ENCODE measurements around the gene SMAP2. TPM values are rescaled to one million over a fixed set of nuclear protein-coding genes. Genes with fewer than 3 reads are reported as not detected.
"Not testable (repeated sequence)": the region's sequence is repeated elsewhere in the genome, so short reads cannot be mapped to it uniquely, and the experiment has no call there.

The SMAP2 gene
- polyA plus RNA-seq, 2 of the 4 experiments (the other 2 are of a cell fraction) = 6.4 to 7.7 TPM

GRCh38 chr1:40341491-40342380 is 31.8 kb upstream of the SMAP2 start:
- Histone ChIP-seq H3K4me1 (no peaks in the 10 kb centered on the region), H3K4me2 (no peak overlapping the region), H3K4me3 (no peak overlapping the region), H3K27ac (no peak overlapping the region), H3K9me3 (no peaks in the 10 kb centered on the region)
- DNase-seq (ENCODE audit: low read depth in 1 of 2, low spot score in 1 of 2) (no peak), FAIRE-seq (no peak), ATAC-seq (no peak)
- 28% methylated on average over 6 of the region's 6 CpGs for WGBS (ENCODE audit: missing lambda C conversion rate)
- TF ChIP-seq SMC3 (IDR thresholded peaks at IDR 0.05) = no peak
- ChIA-PET POLR2A (no interaction called here), CTCF (interaction anchor here (0.7 to 2.4 kb wide), 5 partner anchors 11 to 198 kb away, joined by 3 to 13 read pairs (median 3); partner anchors contain the start of gene TMCO2)

DNA sequence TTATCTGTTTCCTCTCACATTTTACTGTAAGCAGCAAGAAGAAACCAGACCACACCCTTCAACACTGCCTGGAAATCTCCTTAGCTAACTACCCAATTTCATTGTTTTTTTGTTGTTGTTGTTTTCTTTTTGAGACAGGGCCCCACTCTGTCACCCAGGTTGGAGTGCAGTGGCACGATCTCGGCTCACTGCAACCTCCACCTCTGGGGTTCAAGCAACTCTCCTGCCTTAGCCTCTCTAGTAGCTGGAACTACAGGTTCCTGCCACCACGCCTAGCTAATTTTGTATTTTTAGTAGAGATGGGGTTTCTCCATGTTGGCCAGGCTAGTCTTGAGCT is 31.2 kb upstream of the SMAP2 start:
- CTCF ChIA-PET = interaction anchor here (0.6 to 2.4 kb wide), 3 partner anchors 13 to 199 kb away, joined by 3 to 13 read pairs (median 9); no protein-coding TSS in a partner anchor
- H3K4me2 ChIP-seq; H3K27ac ChIP-seq; H3K4me3 ChIP-seq; H3K4me1 ChIP-seq; FAIRE-seq; ATAC-seq; POLR2A ChIA-PET; DNase-seq (ENCODE audit: low read depth in 1 of 2, low spot score in 1 of 2); H3K9me3 ChIP-seq: not testable (repeated sequence)
- 79% methylated on average over 3 of the region's 3 CpGs for WGBS (ENCODE audit: missing lambda C conversion rate)

- ATAC-seq (peak; percentile 55 to 59; a peak in 5 of 6 replicates), DNase-seq (ENCODE audit: low read depth in 1 of 2, low spot score in 1 of 2) (peak in 1 of 2 experiments; percentile 11), FAIRE-seq (no peak)
- no peak overlapping the region for H3K4me3 ChIP-seq
- H3K4me1 ChIP-seq = no peaks in the 10 kb centered on the region
- WGBS (ENCODE audit: missing lambda C conversion rate) = 13% methylated on average over 6 of the region's 6 CpGs
- no peak for TF ChIP-seq ZSCAN20 (CRISPR knock-in tag; IDR thresholded peaks at IDR 0.05)
- no peak for TF ChIP-seq ESRRA (IDR thresholded peaks at IDR 0.05; ENCODE audit: borderline replicate concordance, low read length)
- no peak for TF ChIP-seq SREBF2 (IDR thresholded peaks at IDR 0.05)
- TF ChIP-seq KDM1A (IDR thresholded peaks at IDR 0.05; ENCODE audit: low read depth) = no peak
- no peak for TF ChIP-seq PBX3 (IDR thresholded peaks at IDR 0.05)
- TF ChIP-seq EHF (CRISPR knock-in tag; IDR thresholded peaks at IDR 0.05) = no peak
- TF ChIP-seq ZFP36 (IDR thresholded peaks at IDR 0.05; ENCODE audit: borderline replicate concordance, partially characterized antibody) = no peak
- TF ChIP-seq FOSL2 (IDR thresholded peaks at IDR 0.05) = no peak
- no peak for TF ChIP-seq FOSL2 (CRISPR knock-in tag; IDR thresholded peaks at IDR 0.05)
- TF ChIP-seq ATOH8 (CRISPR knock-in tag; IDR thresholded peaks at IDR 0.05; ENCODE audit: low read depth) = no peak
- no peak for TF ChIP-seq RCOR1 (IDR thresholded peaks at IDR 0.05; ENCODE audit: low read depth, low read length)
- no peak for TF ChIP-seq MAX (IDR thresholded peaks at IDR 0.05)
- no peak for TF ChIP-seq POLR2AphosphoS2 (conservative IDR thresholded peaks at IDR 0.05; ENCODE audit: low read length)
- no peak for TF ChIP-seq RNF2 (IDR thresholded peaks at IDR 0.05; ENCODE audit: borderline replicate concordance, low read depth)
- TF ChIP-seq NPAS2 (CRISPR knock-in tag; IDR thresholded peaks at IDR 0.05; ENCODE audit: borderline replicate concordance) = no peak
- no peak overlapping the region for H3K27ac ChIP-seq
- H3K9me3 ChIP-seq = no peaks in the 10 kb centered on the region
- peak overlapping the region; percentile 42; the same call in 2 of the 3 replicates for H3K4me2 ChIP-seq
- POLR2A ChIA-PET = no interaction called here
- CTCF ChIA-PET = no interaction called here
Measured at GRCh38 chr1:40344597-40344996, 28.9 kb upstream of the SMAP2 start.

GRCh38 chr1:40350391-40350790 is 23.1 kb upstream of the SMAP2 start:
- Histone ChIP-seq H3K27ac (no peak overlapping the region), H3K4me1 (no peaks in the 10 kb centered on the region), H3K4me2 (no peak overlapping the region), H3K9me3 (no peaks in the 10 kb centered on the region), H3K4me3 (no peak overlapping the region)
- ChIA-PET POLR2A (no interaction called here), CTCF (no interaction called here)
- TF ChIP-seq CBX2 (IDR thresholded peaks at IDR 0.05; ENCODE audit: borderline replicate concordance, low read depth) = no peak
- no peak for TF ChIP-seq HOXA7 (CRISPR knock-in tag; IDR thresholded peaks at IDR 0.05)
- no peak for TF ChIP-seq RCOR1 (IDR thresholded peaks at IDR 0.05; ENCODE audit: low read depth, low read length)
- no peak for TF ChIP-seq HOXB5 (CRISPR knock-in tag; IDR thresholded peaks at IDR 0.05)
- no peak for TF ChIP-seq NFE2L2 (conservative IDR thresholded peaks at IDR 0.05; ENCODE audit: low read length)
- no peak for TF ChIP-seq GATA3 (IDR thresholded peaks at IDR 0.05; ENCODE audit: borderline replicate concordance)
- no peak for TF ChIP-seq NPAS2 (CRISPR knock-in tag; IDR thresholded peaks at IDR 0.05; ENCODE audit: borderline replicate concordance)
- DNase-seq (ENCODE audit: low read depth in 1 of 2, low spot score in 1 of 2) = no peak
- WGBS (ENCODE audit: missing lambda C conversion rate) = 46% methylated on average over 2 of the region's 2 CpGs
- no peak for ATAC-seq
- FAIRE-seq = no peak

Data from A549 (cell line).